Stimulated activated effector memory CD8-positive, alpha-beta T cell treated with anti-CD3 and anti-CD28 coated beads, Interleukin-12 subunit alpha, Interleukin-12 subunit beta, amount 100 ng/mL, for 72 hours (primary cell): ENCODE measurements around the gene KRT72.
A peak's percentile ranks its signal among the peaks of the same experiment; 100 is the strongest.

Source experiments
- ATAC-seq: fragments of 150-1000 bp; cut with Tn5 transposase; 2 replicates; pipeline ENCODE4 v1.10.0; 2021
- DNase-seq, 2 donors: peaks; one replicate each; pipeline ENCODE4 v3.0.0; 2021 to 2022; ENCODE audit warnings: low spot score in 2 of 2
- H3K27ac Mint-ChIP-seq: one replicate; pipeline ENCODE4 v1.8.0; 2022; ENCODE audit warnings: mild to moderate bottlenecking, mixed read lengths
- H3K36me3 Mint-ChIP-seq: one replicate; pipeline ENCODE4 v1.8.0; 2022; ENCODE audit warnings: mild to moderate bottlenecking, mixed read lengths
- H3K4me1 Mint-ChIP-seq: one replicate; pipeline ENCODE4 v1.8.0; 2022; ENCODE audit warnings: mixed read lengths
- H3K4me3 Mint-ChIP-seq: one replicate; pipeline ENCODE4 v1.8.0; 2022; ENCODE audit warnings: mild to moderate bottlenecking, mixed read lengths
- H3K9me3 Mint-ChIP-seq: one replicate; pipeline ENCODE4 v1.8.0; 2022; ENCODE audit warnings: mixed read lengths

The KRT72 gene

DNA sequence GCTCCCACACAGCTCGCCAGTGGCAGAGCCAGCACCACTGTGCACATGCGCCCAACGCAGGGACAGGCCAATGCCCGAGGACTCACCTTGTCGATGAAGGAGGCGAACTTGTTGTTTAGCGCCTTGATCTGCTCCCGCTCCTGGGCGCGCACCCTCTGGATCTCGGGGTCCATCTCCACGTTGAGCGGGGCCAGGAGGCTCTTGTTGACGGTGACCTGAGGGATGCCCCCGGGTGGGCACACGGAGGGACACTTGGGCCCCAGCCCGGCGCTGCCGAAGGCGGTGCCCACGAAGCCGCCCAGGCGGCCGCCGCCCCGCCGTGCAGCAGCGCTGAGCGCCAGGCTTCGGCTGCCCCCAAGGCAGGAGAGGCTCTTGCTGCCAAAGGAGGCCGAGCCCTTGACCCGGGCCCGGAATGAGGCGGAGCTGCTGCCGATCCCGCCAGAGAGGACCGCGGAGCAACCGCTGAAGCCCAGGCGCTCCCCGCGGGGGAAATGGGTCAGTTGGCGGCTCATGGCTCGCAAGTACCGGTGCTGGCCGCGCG, at the start of gene KRT72:
Gene KRT72, minus strand, starts transcription at position 523 of the 541 bp plus-strand sequence. Its CDS starts 11 bp downstream, at position 512.
- no peak within 1 kb of the TSS for H3K4me3 Mint-ChIP-seq
- no peak within 1 kb of the TSS for H3K27ac Mint-ChIP-seq
- H3K9me3 Mint-ChIP-seq: no peaks in the 10 kb centered on the region
- no peaks in the 10 kb centered on the region for H3K4me1 Mint-ChIP-seq
- H3K36me3 Mint-ChIP-seq: no peaks in the 10 kb centered on the region
- DNase-seq: no peak
- no peak for ATAC-seq

GRCh38 chr12:52650520-52651081, 49.3 kb upstream of the KRT72 start:
- no peak overlapping the region for H3K27ac Mint-ChIP-seq

GRCh38 chr12:52649066-52649465, 47.8 kb upstream of the KRT72 start:
- Mint-ChIP-seq H3K4me1 (peaks cover 54% of the 10 kb centered on the region), H3K9me3 (no peaks in the 10 kb centered on the region), H3K4me3 (no peak overlapping the region), H3K36me3 (no peaks in the 10 kb centered on the region), H3K27ac (no peak overlapping the region)
- ATAC-seq: no peak
- DNase-seq: no peak

More at GRCh38 chr12:52650520-52651081, 49.3 kb upstream of the KRT72 start:
- no peaks in the 10 kb centered on the region for H3K9me3 Mint-ChIP-seq
- peaks cover 42% of the 10 kb centered on the region for H3K4me1 Mint-ChIP-seq
- H3K36me3 Mint-ChIP-seq: no peaks in the 10 kb centered on the region
- no peak for DNase-seq
- no peak overlapping the region for H3K4me3 Mint-ChIP-seq
- ATAC-seq: no peak

DNA sequence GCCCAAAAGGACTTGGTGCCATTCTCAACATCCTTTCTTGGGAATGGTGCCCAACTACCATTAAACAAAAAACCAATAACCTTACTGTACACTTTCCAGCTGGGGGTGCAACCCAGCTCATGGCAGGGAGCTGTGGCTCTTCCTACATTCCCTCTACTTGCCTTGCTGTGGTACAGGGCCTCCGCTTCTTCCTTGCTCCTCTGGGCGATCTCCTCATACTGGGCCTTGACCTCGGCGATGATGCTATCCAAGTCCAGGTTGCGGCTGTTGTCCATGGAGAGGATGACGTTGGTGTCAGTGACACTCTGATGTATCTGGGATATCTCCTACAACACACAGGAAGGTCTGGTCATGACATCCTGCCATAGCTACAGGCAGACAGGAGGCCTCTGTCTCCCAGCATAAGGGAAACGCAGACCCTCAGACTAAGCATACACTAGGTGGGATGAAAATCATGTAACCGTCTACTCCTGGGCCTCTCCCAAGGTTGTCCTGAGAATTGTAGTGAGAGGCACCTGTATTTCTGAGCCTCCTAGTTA, 46.8 kb upstream of the KRT72 start:
- Mint-ChIP-seq H3K4me1 (peaks cover 54% of the 10 kb centered on the region), H3K36me3 (no peaks in the 10 kb centered on the region), H3K9me3 (no peaks in the 10 kb centered on the region), H3K27ac (no peak overlapping the region), H3K4me3 (no peak overlapping the region)
- ATAC-seq (no peak), DNase-seq (peak in 1 of 2 donors; percentile 17)

GRCh38 chr12:52647601-52648000, 46.3 kb upstream of the KRT72 start:
- no peaks in the 10 kb centered on the region for H3K36me3 Mint-ChIP-seq
- H3K4me1 Mint-ChIP-seq: peaks cover 54% of the 10 kb centered on the region
- no peak overlapping the region for H3K27ac Mint-ChIP-seq
- no peak overlapping the region for H3K4me3 Mint-ChIP-seq
- ATAC-seq: no peak
- DNase-seq: peak in 1 of 2 donors; percentile 29
- no peaks in the 10 kb centered on the region for H3K9me3 Mint-ChIP-seq

DNA sequence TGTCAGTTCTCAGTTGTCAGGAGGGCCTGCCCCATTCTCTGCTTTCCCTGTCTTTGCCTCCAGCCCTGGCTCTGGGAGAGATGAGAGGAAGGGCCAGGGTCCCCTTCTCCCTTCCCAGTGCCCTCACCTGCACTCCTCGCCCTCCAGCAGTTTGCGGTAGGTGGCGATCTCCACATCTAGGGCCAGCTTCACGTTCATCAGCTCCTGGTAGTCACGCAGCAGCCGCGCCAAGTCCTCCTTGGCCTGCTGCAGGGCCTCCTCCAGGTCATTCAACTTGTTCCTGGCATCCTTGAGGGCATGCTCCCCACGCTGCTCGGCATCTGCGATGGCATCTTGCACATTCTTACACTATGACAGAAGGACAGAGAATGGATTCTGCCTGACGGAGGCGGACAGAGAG, 45.4 kb upstream of the KRT72 start:
- ATAC-seq: no peak
- peak in 1 of 2 donors; percentile 40 for DNase-seq
- Mint-ChIP-seq H3K9me3 (no peaks in the 10 kb centered on the region), H3K36me3 (no peaks in the 10 kb centered on the region), H3K4me3 (no peak overlapping the region), H3K27ac (peak overlapping the region; percentile 24), H3K4me1 (peaks cover 61% of the 10 kb centered on the region)

- H3K9me3 Mint-ChIP-seq: no peaks in the 10 kb centered on the region
- DNase-seq (peak in 1 of 2 donors; percentile 42), ATAC-seq (no peak)
- H3K36me3 Mint-ChIP-seq: no peaks in the 10 kb centered on the region
- peaks cover 63% of the 10 kb centered on the region for H3K4me1 Mint-ChIP-seq
- H3K27ac Mint-ChIP-seq: peak overlapping the region; percentile 87
- H3K4me3 Mint-ChIP-seq: peak overlapping the region; percentile 8
Measured at GRCh38 chr12:52645982-52646381, 44.7 kb upstream of the KRT72 start.

GRCh38 chr12:52645120-52645761, 44.0 kb upstream of the KRT72 start:
- Mint-ChIP-seq H3K9me3 (no peaks in the 10 kb centered on the region), H3K4me1 (peaks cover 63% of the 10 kb centered on the region), H3K4me3 (no peak overlapping the region), H3K27ac (peak overlapping the region; percentile 87), H3K36me3 (no peaks in the 10 kb centered on the region)
- peak in 1 of 2 donors; percentile 50 for DNase-seq
- ATAC-seq: peak; percentile 91

- H3K9me3 Mint-ChIP-seq: no peaks in the 10 kb centered on the region
- H3K27ac Mint-ChIP-seq: peak overlapping the region; percentile 87
- no peak for ATAC-seq
- H3K4me1 Mint-ChIP-seq: peaks cover 57% of the 10 kb centered on the region
- H3K36me3 Mint-ChIP-seq: no peaks in the 10 kb centered on the region
- no peak overlapping the region for H3K4me3 Mint-ChIP-seq
- DNase-seq: no peak
Measured at GRCh38 chr12:52644078-52644415, 42.8 kb upstream of the KRT72 start.

- Mint-ChIP-seq H3K4me3 (no peak overlapping the region), H3K36me3 (no peaks in the 10 kb centered on the region), H3K4me1 (peaks cover 51% of the 10 kb centered on the region), H3K27ac (no peak overlapping the region), H3K9me3 (no peaks in the 10 kb centered on the region)
- ATAC-seq (no peak), DNase-seq (peak in 1 of 2 donors; percentile 41)
Measured at GRCh38 chr12:52643233-52644077, 42.2 kb upstream of the KRT72 start.

DNA sequence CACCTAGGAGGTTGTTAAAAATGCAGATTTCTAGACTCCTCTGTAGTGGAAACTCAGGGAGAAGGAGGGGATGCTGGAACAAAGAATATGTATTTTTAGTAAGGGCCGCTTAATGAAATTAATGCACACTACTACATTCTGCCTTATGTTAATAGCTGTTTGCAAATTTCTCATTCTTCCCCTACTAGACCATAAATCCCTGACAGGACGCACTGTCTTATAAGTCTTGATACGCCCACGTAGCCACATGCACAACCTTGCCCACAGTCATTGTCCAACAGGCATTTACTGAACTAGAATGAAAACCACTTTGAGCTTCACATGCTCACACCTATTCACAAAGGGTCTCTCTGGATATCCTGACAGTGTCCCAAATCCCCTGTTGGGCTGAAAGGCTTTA, 40.2 kb upstream of the KRT72 start:
- Mint-ChIP-seq H3K36me3 (no peaks in the 10 kb centered on the region), H3K4me3 (no peak overlapping the region), H3K27ac (no peak overlapping the region), H3K9me3 (no peaks in the 10 kb centered on the region), H3K4me1 (peaks cover 32% of the 10 kb centered on the region)
- DNase-seq: no peak
- no peak for ATAC-seq

GRCh38 chr12:52637299-52637698, 36.0 kb upstream of the KRT72 start:
- peak in 1 of 2 donors; percentile 1 for DNase-seq
- H3K27ac Mint-ChIP-seq: no peak overlapping the region
- no peaks in the 10 kb centered on the region for H3K36me3 Mint-ChIP-seq
- no peak for ATAC-seq
- no peak overlapping the region for H3K4me3 Mint-ChIP-seq
- no peaks in the 10 kb centered on the region for H3K9me3 Mint-ChIP-seq
- peaks cover 30% of the 10 kb centered on the region for H3K4me1 Mint-ChIP-seq

- Mint-ChIP-seq H3K4me3 (no peak overlapping the region), H3K9me3 (no peaks in the 10 kb centered on the region), H3K27ac (no peak overlapping the region), H3K4me1 (peaks cover 26% of the 10 kb centered on the region), H3K36me3 (no peaks in the 10 kb centered on the region)
- no peak for ATAC-seq
- DNase-seq: peak in 1 of 2 donors; percentile 20
Measured at GRCh38 chr12:52636592-52637258, 35.5 kb upstream of the KRT72 start.

GRCh38 chr12:52636189-52636588, 34.9 kb upstream of the KRT72 start:
- H3K9me3 Mint-ChIP-seq: no peaks in the 10 kb centered on the region
- no peak for ATAC-seq
- no peak overlapping the region for H3K27ac Mint-ChIP-seq
- no peaks in the 10 kb centered on the region for H3K36me3 Mint-ChIP-seq
- no peak overlapping the region for H3K4me3 Mint-ChIP-seq
- H3K4me1 Mint-ChIP-seq: peaks cover 24% of the 10 kb centered on the region
- peak in 1 of 2 donors; percentile 40 for DNase-seq
